OCI-LY3 (cell line): Measurements from ENCODE around the gene RCCD1.

Experiments used
- EZH2phosphoT487 ChIP-seq: fragments of 200-600 bp; shearing (Covaris generic); IDR thresholded peaks from 2 replicates; pipeline ENCODE4 v1.6.1; 2018; ENCODE audit warnings: antibody characterized with exemption, mixed run types, low read depth
- TF ChIP-seq, protein P1 (sequence below): fragments of 200-600, 300-600 bp; sonication (generic); IDR thresholded peaks from 2 replicates; pipeline ENCODE4 v1.5.1; 2014; ENCODE audit warnings: antibody characterized with exemption, low read length, low read depth

DNA sequence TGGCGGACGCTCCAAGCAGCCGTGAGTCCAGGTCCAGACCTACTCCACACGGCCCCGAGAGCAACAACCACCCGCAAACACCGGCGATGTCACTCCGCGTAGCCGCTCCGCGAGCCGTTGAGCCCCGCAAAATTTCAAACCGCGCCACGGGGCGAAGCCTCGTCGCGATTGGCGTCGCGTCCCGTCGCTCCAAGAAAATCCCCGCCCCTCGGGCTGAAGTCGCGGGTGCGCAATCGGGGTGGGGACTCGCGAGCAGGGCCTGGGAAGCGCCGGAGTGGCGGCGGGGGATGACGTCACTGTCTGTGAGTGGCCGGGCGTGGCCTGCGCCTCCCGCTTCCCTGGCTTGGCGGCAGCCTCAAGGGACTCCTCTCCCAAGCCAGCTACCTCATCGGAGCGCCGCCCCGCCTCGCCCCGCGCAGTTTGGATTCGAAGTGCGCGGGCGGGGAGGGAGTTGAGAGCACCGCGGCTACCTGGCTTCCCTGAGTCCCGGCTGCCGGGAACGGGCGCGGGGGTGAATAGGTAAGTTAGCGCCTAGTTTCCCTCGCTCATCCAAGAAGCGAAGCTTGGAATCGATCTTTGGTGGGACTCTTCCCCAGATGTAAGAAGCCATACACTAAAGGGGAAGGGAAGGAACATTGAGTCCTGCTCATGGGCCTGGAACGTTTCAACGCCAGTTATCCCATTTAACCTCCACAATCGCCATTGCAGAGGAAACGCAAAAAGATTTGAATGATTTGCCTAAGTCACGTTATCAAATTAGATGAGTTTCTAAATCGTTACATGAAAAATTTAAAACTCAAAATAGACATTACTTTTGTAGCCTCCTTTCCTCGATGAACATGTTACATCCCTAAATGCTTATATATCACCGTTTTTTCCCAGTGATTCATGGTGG, 40.0 kb downstream of the RCCD1 start, which contains the start of gene PRC1:
- TF ChIP-seq, protein P1, sequence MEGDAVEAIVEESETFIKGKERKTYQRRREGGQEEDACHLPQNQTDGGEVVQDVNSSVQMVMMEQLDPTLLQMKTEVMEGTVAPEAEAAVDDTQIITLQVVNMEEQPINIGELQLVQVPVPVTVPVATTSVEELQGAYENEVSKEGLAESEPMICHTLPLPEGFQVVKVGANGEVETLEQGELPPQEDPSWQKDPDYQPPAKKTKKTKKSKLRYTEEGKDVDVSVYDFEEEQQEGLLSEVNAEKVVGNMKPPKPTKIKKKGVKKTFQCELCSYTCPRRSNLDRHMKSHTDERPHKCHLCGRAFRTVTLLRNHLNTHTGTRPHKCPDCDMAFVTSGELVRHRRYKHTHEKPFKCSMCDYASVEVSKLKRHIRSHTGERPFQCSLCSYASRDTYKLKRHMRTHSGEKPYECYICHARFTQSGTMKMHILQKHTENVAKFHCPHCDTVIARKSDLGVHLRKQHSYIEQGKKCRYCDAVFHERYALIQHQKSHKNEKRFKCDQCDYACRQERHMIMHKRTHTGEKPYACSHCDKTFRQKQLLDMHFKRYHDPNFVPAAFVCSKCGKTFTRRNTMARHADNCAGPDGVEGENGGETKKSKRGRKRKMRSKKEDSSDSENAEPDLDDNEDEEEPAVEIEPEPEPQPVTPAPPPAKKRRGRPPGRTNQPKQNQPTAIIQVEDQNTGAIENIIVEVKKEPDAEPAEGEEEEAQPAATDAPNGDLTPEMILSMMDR = no peak
- no peak for TF ChIP-seq EZH2phosphoT487
